ENCODE measurements around the gene GIMAP7. TPM values are rescaled to one million over a fixed set of nuclear protein-coding genes. Genes with fewer than 3 reads are reported as not detected.

GIMAP7 gene
- total RNA-seq, 1 donor from 2014 or later = not detected

DNA sequence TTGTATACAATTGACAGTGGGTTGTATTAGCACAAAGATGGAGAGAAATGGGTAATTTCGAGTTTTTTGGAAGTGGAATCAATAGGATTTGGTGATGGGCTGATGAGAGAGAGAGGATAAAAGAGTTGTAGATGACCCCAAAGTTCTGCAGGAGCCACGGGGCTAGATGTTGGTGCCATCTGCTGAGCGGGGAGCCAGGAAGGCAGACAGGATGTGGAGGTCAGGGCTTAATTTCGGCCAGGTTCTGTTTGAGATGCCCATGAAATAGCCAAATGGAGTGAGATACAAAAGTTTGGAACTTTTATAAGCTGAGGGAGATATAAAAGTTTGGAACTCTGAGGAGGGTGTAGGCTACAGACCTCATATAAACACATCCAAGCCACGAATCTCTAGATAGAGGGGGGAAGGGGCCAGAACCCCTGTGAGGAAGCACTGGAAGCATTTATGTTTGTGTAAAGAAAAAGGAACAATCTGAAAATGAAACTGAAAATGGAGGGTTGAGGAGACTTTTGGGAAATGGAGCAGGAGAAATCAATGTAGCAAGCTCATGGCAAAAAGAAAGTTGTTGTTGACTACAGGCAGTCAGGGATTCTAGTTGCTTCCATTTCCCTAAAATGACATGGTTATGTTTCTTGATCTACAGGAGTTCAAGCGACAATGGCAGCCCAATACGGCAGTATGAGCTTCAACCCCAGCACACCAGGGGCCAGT, 54.7 kb downstream of the GIMAP7 start:
- Mint-ChIP-seq H3K9me3 (ENCODE audit: low read depth) (no peaks in the 10 kb centered on the region), H3K36me3 (ENCODE audit: insufficient read depth) (no peaks in the 10 kb centered on the region), H3K27ac (no peak overlapping the region), H3K4me3 (ENCODE audit: low read depth) (no peak overlapping the region), H3K4me1 (ENCODE audit: low read depth) (no peaks in the 10 kb centered on the region), H3K27me3 (no peaks in the 10 kb centered on the region)
- TF ChIP-seq, protein P1, sequence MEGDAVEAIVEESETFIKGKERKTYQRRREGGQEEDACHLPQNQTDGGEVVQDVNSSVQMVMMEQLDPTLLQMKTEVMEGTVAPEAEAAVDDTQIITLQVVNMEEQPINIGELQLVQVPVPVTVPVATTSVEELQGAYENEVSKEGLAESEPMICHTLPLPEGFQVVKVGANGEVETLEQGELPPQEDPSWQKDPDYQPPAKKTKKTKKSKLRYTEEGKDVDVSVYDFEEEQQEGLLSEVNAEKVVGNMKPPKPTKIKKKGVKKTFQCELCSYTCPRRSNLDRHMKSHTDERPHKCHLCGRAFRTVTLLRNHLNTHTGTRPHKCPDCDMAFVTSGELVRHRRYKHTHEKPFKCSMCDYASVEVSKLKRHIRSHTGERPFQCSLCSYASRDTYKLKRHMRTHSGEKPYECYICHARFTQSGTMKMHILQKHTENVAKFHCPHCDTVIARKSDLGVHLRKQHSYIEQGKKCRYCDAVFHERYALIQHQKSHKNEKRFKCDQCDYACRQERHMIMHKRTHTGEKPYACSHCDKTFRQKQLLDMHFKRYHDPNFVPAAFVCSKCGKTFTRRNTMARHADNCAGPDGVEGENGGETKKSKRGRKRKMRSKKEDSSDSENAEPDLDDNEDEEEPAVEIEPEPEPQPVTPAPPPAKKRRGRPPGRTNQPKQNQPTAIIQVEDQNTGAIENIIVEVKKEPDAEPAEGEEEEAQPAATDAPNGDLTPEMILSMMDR (IDR thresholded peaks at IDR 0.05; ENCODE audit: unreplicated experiment) = no peak
- no peak for DNase-seq (ENCODE audit: low spot score, unreplicated experiment)

Other genes with a start within 250 kb of the GIMAP7 start
- gene LRRC61, start 191.5 kb upstream of the GIMAP7 start, total RNA-seq = 28.1 and 28.3 TPM in 2 replicates
- 2.3 and 3.3 TPM in 2 replicates for gene ACTR3C, start 191.3 kb upstream of the GIMAP7 start, total RNA-seq
- 19.0 and 20.2 TPM in 2 replicates for gene RARRES2, start 173.2 kb upstream of the GIMAP7 start, total RNA-seq
- gene REPIN1, start 146.1 kb upstream of the GIMAP7 start, total RNA-seq = 148 and 153 TPM in 2 replicates
- 10.8 and 13.4 TPM in 2 replicates for gene ZNF775, start 135.5 kb upstream of the GIMAP7 start, total RNA-seq
- not detected in 2 replicates for gene GIMAP8, start 64.2 kb upstream of the GIMAP7 start, total RNA-seq
- not detected in 2 replicates for gene GIMAP4, start 52.5 kb downstream of the GIMAP7 start, total RNA-seq
- not detected in 2 replicates for gene GIMAP6, start 117.5 kb downstream of the GIMAP7 start, total RNA-seq
- not detected in 2 replicates for gene GIMAP2, start 170.8 kb downstream of the GIMAP7 start, total RNA-seq
- gene GIMAP1, start 201.7 kb downstream of the GIMAP7 start, total RNA-seq = not detected in 2 replicates
- not detected in 2 replicates for gene GIMAP5, start 222.5 kb downstream of the GIMAP7 start, total RNA-seq